ENCODE results near the gene NCKAP5.

DNA sequence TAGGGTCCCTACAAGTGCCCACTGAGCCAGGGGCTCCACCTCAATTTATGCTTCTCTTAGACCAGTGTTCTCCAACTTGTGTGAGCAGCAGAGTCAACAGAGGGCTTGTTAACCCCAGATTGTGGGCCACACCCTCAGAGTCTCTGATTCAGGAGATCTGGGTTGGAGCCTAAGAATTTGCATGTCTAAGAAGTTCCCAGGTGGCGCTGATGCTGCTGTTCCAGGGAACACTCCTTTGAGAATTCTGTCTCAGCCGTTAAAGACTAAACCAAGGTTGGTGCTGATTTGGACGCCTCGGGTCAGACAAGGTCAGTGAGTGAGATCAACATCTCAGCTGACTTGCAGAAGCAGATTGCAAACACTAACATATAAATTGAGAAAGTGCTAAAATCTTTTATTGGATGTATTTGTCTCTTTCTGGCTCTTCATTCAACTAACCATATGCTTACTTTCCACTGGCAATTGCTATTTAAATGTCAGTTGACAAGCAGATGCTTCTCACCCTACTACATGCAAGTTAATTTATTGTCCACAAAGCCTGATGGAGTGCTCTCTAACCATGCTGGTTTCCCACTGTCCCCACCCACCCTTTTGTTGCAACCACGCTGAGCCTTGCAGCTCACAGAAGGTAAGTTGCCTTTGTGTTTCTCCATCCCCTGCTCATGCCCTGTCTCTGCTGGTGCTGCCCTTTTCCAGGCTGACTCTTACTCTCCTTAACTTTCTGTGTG is 929.8 kb downstream of the NCKAP5 start:
- TF ChIP-seq, protein P1, sequence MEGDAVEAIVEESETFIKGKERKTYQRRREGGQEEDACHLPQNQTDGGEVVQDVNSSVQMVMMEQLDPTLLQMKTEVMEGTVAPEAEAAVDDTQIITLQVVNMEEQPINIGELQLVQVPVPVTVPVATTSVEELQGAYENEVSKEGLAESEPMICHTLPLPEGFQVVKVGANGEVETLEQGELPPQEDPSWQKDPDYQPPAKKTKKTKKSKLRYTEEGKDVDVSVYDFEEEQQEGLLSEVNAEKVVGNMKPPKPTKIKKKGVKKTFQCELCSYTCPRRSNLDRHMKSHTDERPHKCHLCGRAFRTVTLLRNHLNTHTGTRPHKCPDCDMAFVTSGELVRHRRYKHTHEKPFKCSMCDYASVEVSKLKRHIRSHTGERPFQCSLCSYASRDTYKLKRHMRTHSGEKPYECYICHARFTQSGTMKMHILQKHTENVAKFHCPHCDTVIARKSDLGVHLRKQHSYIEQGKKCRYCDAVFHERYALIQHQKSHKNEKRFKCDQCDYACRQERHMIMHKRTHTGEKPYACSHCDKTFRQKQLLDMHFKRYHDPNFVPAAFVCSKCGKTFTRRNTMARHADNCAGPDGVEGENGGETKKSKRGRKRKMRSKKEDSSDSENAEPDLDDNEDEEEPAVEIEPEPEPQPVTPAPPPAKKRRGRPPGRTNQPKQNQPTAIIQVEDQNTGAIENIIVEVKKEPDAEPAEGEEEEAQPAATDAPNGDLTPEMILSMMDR (IDR thresholded peaks at IDR 0.05), result no peak
- TF ChIP-seq POLR2A (IDR thresholded peaks at IDR 0.05), result no peak
